Body of pancreas (tissue), 4 donors: ENCODE measurements around the gene PARM1. TPM values are rescaled to one million over a fixed set of nuclear protein-coding genes. Genes with fewer than 3 reads are reported as not detected.

Source experiments
- ATAC-seq: fragments of 150-250 bp; one replicate; pipeline ENCODE4 v1.9.1; 2016
- DNase-seq, 4 donors: peaks; one replicate each; pipeline ENCODE4 v3.0.0-alpha.2; 2019
- H3K27ac ChIP-seq, 4 donors: fragments of 200-600 bp; sonication (generic); 1 replicate in 3 of 4; 2 replicates in 1 of 4; pipeline versions ENCODE4 v1.5.1 to v1.6.1; 2016 to 2019; ENCODE audit warnings: mild to moderate bottlenecking in 1 of 4, mixed read lengths in 1 of 4, moderate library complexity in 1 of 4
- H3K27me3 ChIP-seq, 2 donors: fragments of 200-600 bp; sonication (generic); one replicate each; pipeline ENCODE4 v1.6.0; 2016; ENCODE audit warnings: mild to moderate bottlenecking in 1 of 2
- H3K36me3 ChIP-seq, 2 donors: fragments of 200-600 bp; sonication (generic); replicated peaks in 1 of 2; 2 replicates each; pipeline ENCODE4 v1.5.1; 2016; ENCODE audit warnings: low read depth in 2 of 2; ENCODE audit not compliant: insufficient read depth in 1 of 2
- H3K4me1 ChIP-seq: fragments of 200-600 bp; sonication (generic); one replicate; pipeline ENCODE4 v1.6.0; 2016
- H3K4me3 ChIP-seq, 2 donors: fragments of 200-600 bp; sonication (generic); 1 replicate in 1 of 2; 2 replicates in 1 of 2; pipeline ENCODE4 v1.5.1; 2016 to 2019
- H3K9me3 ChIP-seq, 3 donors: fragments of 200-600 bp; sonication (generic); 1 replicate in 2 of 3; 2 replicates in 1 of 3; pipeline ENCODE4 v1.5.1; 2016
- POLR2A ChIP-seq, 3 donors: fragments of 450-650 bp; IDR thresholded peaks; one replicate each; pipeline ENCODE4 v1.6.1; 2016; ENCODE audit warnings: antibody characterized with exemption in 3 of 3, mild to moderate bottlenecking in 2 of 3
- WGBS, 2 donors: methylation state at CpG; one replicate each; pipeline ENCODE4 v1.1.5; 2017; 5-methylcytosine and 5-hydroxymethylcytosine counted together
- intact Hi-C: fragments of 100-400 bp; cut with DNase I; formaldehyde crosslinking; loops from one replicate; pipeline ENCODE4 v1.15.1; 2023
- total RNA-seq, 2 donors: library from RNA; depleted of rRNA; stranded (reverse); fragments of >200 nt; gene quantifications; one replicate each; pipeline ENCODE4 v1.1.0, GENCODE V29; 2016
- TF ChIP-seq, protein P1 (sequence below), 7 experiments: fragments of 450-650 bp in 4 of 7; fragments of 200-600 bp in 3 of 7; sonication (generic) in 3 of 7; IDR thresholded peaks; one replicate each; pipeline ENCODE4 v1.5.1; 2016 to 2019; ENCODE audit warnings: antibody characterized with exemption in 7 of 7

PARM1 gene
- total RNA-seq, 2 donors from 2014 or later = 21.0 to 28.7 TPM

- H3K27ac ChIP-seq = no peak overlapping the region
- intact Hi-C loops = no loop called here
- no peak overlapping the region for H3K4me3 ChIP-seq
- no peak for ATAC-seq
- H3K27me3 ChIP-seq = no peaks in the 10 kb centered on the region
- H3K36me3 ChIP-seq = no peaks in the 10 kb centered on the region
- TF ChIP-seq POLR2A (IDR thresholded peaks at IDR 0.05) = no peak
- TF ChIP-seq, protein P1, sequence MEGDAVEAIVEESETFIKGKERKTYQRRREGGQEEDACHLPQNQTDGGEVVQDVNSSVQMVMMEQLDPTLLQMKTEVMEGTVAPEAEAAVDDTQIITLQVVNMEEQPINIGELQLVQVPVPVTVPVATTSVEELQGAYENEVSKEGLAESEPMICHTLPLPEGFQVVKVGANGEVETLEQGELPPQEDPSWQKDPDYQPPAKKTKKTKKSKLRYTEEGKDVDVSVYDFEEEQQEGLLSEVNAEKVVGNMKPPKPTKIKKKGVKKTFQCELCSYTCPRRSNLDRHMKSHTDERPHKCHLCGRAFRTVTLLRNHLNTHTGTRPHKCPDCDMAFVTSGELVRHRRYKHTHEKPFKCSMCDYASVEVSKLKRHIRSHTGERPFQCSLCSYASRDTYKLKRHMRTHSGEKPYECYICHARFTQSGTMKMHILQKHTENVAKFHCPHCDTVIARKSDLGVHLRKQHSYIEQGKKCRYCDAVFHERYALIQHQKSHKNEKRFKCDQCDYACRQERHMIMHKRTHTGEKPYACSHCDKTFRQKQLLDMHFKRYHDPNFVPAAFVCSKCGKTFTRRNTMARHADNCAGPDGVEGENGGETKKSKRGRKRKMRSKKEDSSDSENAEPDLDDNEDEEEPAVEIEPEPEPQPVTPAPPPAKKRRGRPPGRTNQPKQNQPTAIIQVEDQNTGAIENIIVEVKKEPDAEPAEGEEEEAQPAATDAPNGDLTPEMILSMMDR (IDR thresholded peaks at IDR 0.05) = no peak
- H3K4me1 ChIP-seq = peaks cover 15% of the 10 kb centered on the region
- DNase-seq = no peak
- H3K9me3 ChIP-seq = no peaks in the 10 kb centered on the region
Observed at GRCh38 chr4:74962584-74962983, 29.7 kb downstream of the PARM1 start.

DNA sequence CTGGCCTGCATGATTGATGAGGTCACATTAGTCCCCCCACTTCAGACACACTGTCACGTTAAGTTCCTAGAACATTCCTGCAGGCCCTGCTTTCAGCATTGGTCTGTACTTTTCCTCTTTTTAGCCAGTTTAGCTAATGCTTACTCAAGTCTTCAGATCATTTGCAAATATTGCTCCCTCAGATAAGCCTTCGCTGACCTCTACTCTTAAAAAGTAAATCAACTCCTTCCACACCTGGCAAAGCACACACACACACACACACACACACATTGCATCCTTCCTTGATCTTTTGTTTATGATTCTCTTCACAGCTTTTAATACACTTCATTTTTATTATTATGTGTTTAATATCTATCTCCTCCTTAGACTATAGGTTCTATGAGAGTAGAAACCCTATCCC, 31.4 kb downstream of the PARM1 start:
- ATAC-seq = peak; percentile 45
- WGBS, 2 donors = 27 to 40% methylated on average over 2 of the region's 2 CpGs
- Histone ChIP-seq H3K27ac (no peak overlapping the region), H3K4me3 (no peak overlapping the region), H3K27me3 (no peaks in the 10 kb centered on the region), H3K36me3 (no peaks in the 10 kb centered on the region), H3K4me1 (peaks cover 16% of the 10 kb centered on the region), H3K9me3 (no peaks in the 10 kb centered on the region)
- DNase-seq = peak in 1 of 4 donors; percentile 14
- TF ChIP-seq POLR2A (IDR thresholded peaks at IDR 0.05) = no peak
- TF ChIP-seq, protein P1 (IDR thresholded peaks at IDR 0.05) = no peak
- intact Hi-C loops = no loop called here

DNA sequence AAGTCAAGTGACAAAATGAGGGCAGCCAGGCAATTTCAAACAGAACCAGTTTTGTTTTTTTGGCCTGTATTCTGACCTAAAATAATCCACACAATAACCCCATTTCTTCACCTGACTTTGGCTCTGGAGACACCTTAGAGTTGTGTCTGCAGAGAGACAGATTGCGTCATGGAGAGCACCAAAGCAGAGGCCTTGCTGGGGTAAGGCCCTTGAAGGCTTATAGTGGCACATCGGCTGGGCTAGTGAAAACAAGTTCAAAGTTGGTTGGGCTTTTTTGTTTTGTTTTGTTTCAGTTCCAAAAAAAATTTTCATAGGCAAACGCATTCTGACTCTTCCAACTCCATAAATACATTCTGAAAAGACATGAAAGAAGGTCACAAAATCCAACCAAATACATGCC, 34.4 kb downstream of the PARM1 start:
- ATAC-seq = peak; percentile 45
- 45 to 48% methylated on average over 3 of the region's 3 CpGs for WGBS, 2 donors

DNA sequence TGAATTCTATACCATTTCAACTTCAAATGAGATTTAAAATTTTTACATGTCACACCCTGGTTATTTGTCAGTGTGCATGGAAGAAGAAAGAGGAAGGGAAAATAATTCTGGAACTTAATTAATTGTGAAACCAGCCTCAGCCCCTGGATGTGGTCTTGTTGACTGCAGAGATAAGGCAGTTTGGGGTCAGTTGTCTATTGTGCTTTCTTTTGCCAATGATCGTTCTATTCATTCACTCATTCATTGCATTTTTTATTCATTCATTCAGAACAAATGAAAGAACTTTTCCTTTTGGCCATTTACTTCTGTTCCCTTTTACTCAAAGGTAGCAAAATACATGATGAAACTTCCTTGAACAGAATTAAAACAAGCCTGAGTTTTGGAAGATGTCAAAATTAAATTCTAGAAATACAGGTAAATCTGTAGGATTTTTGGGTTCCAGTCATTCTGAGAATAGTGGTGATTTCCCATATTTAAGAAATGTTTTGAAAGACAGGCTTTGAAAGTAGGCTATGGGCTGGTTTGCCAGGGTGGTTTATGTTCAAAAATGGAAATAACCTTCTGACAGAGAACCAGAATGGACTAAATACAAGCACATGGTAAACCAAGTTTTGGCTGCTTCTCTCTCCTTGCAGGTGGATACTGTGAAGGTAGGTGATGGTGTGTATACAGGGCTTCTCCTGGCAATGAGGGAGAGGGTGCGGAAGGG, 35.7 kb downstream of the PARM1 start:
- WGBS, 2 donors = 72 to 76% methylated on average over 2 of the region's 2 CpGs
- no peak overlapping the region for H3K4me3 ChIP-seq

More for the DNA sequence above, 34.4 kb downstream of the PARM1 start:
- intact Hi-C loops = no loop called here
- TF ChIP-seq POLR2A (IDR thresholded peaks at IDR 0.05) = no peak
- TF ChIP-seq, protein P1 (IDR thresholded peaks at IDR 0.05) = no peak
- H3K27ac ChIP-seq = no peak overlapping the region
- no peaks in the 10 kb centered on the region for H3K9me3 ChIP-seq
- H3K27me3 ChIP-seq = no peaks in the 10 kb centered on the region
- H3K4me1 ChIP-seq = peaks cover 29% of the 10 kb centered on the region
- H3K4me3 ChIP-seq = no peak overlapping the region
- peak in 2 of 4 donors; percentile 17 to 37 for DNase-seq
- no peaks in the 10 kb centered on the region for H3K36me3 ChIP-seq

More for the DNA sequence above, 35.7 kb downstream of the PARM1 start:
- no peaks in the 10 kb centered on the region for H3K27me3 ChIP-seq
- no peak overlapping the region for H3K27ac ChIP-seq
- intact Hi-C loops = no loop called here
- TF ChIP-seq, protein P1 (IDR thresholded peaks at IDR 0.05) = no peak
- no peak for TF ChIP-seq POLR2A (IDR thresholded peaks at IDR 0.05)
- H3K9me3 ChIP-seq = no peaks in the 10 kb centered on the region
- ATAC-seq (no peak), DNase-seq (no peak)
- no peaks in the 10 kb centered on the region for H3K36me3 ChIP-seq
- peaks cover 29% of the 10 kb centered on the region for H3K4me1 ChIP-seq
